ENCODE measurements around the gene IGFBP4.

The IGFBP4 gene

DNA sequence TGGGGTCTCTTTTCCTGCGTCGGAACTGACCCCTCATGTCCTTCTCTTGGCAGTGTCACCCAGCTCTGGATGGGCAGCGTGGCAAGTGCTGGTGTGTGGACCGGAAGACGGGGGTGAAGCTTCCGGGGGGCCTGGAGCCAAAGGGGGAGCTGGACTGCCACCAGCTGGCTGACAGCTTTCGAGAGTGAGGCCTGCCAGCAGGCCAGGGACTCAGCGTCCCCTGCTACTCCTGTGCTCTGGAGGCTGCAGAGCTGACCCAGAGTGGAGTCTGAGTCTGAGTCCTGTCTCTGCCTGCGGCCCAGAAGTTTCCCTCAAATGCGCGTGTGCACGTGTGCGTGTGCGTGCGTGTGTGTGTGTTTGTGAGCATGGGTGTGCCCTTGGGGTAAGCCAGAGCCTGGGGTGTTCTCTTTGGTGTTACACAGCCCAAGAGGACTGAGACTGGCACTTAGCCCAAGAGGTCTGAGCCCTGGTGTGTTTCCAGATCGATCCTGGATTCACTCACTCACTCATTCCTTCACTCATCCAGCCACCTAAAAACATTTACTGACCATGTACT, 13.2 kb downstream of the IGFBP4 start:
- DNase-seq (ENCODE audit: low spot score): no peak

DNA sequence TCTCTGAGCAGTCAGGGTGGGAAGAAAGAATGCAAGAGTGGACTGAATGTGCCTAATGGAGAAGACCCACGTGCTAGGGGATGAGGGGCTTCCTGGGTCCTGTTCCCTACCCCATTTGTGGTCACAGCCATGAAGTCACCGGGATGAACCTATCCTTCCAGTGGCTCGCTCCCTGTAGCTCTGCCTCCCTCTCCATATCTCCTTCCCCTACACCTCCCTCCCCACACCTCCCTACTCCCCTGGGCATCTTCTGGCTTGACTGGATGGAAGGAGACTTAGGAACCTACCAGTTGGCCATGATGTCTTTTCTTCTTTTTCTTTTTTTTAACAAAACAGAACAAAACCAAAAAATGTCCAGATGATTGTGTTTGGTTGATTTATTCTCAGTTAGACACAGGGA, 14.1 kb downstream of the IGFBP4 start:
- no peak for DNase-seq (ENCODE audit: low spot score)

DNA sequence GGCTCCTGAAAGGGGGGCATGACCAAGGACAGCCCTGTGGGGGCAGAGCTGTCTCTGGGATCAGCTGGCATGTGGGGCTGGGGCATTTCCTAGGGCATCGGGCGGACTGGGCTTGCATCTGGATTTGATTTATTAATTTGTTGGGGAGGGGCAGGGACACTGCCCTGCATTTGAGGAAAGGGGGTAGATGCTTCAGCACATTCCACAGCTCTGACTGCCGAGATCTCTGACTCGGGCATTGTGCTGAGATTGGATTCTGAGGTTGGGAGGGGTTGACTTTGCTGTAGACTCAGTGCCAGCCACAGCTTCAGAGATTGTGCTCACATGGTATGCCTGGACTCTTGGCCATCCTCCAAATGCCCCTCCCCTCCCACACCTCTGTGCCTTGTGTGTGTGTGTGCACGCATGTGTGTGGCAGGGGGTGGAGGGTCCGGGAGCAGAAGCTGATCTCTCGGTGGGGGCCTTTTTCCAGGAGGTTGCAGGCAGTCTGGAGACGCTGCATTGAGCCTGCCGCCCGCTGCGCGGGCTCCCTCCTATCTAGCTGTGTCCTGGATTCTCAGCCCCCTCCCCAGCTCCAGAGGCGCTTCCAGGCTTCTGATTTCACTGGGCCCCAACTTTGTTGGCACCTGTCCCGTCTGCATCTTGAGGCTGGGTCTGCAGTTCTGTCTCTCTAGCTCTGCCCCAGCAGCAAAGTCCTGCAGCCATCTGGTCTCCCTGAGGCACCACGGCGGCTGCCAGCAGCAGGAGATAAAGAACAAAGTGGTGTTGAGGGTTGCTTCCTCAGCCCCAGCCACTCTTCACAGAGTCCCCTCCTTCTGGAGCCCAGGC, 14.9 kb downstream of the IGFBP4 start:
- no peak for DNase-seq (ENCODE audit: low spot score)

DNA sequence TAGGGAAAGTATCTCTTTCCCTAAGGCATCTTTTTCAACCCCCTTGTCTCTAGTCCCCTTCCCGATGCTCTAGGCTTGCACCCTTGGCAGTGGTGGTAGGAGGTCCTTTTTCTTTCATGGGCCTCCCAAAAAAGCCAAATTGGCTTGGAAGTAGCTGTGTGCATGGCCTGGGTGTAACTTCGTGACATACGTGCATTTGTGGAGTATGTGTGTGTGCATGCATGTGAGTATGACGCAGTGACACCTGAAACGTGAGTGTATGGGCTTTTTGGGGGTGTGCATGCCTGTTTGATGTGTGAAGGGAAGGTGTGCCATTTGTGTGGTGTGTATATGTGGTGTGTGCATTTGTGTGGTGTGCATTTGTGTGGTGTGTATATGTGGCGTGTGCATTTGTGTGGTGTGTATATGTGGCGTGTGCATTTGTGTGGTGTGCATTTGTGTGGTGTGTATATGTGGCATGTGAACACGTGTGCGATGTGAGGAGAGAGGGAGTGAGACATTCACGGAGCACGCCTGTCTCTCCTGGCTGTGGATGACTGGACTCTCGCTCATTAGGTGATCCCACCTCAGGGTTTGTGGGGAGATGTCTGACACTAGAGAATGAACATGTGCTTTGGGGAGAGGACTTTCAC, 15.7 kb downstream of the IGFBP4 start:
- no peak for DNase-seq (ENCODE audit: low spot score)

DNA sequence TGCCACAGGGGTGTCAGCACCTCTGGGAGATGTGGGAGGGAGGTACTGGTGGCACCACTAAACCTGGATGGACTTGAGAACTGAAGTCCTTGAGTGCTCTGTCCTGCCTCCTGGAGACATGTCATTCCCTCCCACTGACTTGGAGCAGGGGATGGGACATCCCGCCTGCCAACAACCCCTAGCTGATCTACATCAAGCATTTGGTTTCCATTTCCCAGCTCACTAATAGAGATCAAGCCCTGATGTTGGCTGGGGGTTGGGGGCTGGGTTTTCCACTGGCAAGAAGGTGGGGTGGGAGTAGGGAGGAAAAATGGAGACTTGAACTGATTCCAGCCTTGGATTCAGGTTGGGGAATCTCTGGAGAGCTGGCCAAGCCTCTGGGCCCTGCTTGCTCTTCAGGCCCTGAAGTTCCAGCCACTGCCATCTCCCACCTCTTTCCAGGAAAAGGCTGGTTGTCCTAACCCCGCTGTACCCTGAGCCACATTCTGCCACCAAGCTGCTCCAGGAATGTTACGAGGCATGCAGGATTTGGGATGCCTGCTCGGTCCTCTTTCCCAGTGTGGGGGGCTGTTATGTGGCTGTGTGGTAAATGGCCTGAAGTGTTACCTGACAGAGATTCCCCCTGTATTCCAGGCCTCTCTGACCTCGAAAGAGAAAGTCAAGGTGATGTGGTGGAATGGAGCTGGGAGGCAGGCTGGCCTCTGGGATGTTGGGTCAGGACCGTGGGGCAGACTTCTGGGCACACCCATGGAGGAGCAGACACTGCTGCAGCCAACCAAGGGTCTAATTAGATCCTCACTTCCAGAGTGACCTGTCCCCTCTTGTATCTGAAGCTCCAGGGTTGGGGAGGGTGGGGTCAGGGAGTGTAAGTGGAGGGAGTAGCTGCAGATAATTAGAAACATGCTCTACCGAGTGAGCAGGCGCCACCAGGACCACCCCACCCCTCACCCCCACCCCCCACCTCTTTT, 16.7 kb downstream of the IGFBP4 start:
- no peak for DNase-seq (ENCODE audit: low spot score)

DNA sequence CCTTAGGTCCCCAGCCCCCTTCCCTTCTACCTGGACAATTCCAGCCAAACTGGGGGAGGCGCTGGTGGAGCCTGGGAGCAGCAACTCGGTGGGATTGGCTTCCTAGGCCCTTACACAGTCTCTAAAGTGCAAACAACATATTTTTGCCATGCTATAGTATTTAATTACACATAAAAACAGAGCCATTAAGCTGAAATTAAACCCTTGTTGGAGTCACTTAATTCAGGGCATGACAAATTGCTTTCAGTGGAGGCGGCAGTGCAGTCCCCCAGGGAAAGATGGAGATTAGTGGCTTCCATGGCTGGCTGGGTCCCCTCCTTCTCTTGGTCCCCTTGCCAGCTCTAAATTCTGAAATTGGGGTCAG, 17.3 kb downstream of the IGFBP4 start:
- DNase-seq (ENCODE audit: low spot score): no peak

DNA sequence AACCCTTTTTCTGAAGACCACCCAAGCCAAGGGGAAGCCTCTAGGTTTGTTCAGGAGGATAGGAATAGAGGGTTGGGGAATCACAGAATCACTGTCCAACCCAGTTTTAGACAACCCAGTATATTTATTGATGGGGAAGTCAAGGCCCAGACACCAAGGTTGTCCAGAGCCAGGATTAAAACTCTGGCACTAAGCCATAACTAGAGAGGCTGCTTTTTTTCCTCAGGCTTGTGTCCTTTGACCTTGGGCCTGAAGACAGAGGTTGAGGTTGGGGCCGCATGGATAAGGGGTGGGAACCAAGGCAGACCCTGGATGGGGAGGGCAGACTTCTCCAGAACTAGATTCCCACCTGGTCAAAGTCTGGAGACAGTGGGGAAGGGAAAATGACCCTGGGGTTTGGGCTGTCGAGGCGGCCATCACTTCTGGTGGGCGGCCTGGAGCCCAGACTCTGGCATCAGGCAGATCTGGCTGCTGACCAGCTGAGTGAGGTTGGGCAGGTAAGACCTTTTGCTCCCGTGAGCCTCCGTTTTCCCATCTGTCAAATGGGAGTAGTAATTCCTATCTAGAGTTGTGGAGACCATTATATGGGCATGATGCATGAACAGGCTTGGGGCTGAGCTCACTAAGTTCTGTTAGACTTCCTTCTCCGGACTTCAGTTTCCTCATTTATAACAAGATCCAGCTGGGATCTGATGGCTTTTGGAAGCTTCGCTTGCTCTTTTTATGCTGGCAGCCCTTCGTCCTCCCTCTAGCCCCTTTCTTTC, 17.9 kb downstream of the IGFBP4 start:
- DNase-seq (ENCODE audit: low spot score): no peak

DNA sequence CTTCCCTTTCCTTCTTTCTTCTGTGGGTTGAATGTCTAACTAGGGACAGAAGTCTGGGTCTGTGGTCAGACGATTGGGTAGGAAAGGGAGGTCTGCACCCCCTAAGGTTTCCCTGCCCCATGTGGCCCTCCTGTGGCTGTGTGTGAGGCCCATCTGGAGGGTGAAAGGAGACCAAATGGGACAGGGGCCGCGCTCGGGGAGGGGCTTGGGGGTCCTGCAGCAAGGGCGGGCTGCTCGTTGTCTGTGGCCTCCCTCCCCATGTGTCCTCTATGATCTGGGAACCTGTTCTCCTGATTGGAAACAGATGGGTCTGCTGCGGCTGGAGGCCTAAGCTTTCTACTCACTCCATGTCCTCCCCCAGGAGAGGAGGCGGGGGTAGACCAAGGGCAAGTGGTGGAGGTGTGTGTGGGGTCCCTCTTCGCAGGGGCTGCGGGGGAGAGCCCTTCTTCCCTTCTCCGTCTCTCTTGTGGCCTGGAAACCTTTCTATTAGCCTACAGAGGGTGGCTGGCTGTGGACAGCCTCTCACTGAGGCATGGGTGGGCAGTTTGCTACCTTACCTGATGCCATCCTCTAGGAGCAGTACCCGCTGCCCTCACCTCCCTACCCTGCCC, 18.6 kb downstream of the IGFBP4 start:
- DNase-seq (ENCODE audit: low spot score): no peak

DNA sequence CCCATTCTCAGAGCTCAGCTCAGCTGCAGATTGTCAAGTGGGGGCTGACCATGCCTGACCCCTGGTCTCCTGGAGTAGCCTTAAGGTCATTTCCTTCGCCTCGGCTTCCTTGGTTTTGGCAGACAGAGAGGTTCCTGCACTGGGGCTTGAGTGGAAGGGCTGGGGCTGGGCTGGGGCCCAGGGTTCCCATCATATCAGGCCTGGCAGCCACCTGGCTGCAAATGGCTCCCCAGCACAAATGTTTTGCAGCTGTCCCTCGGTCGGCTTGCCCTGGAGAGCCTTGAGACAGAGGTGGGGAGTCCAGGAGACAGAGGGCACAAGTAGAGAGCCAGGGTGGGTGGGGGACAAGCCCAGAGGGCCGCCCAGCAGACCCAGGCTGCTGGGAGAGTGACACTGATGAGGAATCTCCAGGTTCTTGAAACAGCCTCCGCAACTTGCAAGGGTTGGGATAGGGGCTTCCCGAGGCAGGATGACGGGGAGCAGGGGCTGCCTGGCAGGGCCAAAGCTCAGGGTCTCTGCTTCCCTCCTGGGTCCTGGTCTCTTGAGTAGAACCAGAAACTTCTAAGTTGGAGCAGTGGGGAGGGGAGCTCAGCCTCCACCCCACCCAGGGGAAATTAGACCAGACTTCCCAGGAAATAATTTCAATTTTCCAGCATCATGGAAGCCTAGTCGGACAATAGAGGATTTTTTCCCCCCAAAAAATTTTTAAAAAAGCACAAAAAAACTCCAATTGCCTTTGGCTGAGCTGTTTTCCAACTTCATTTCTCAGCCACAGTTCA, 19.3 kb downstream of the IGFBP4 start:
- DNase-seq (ENCODE audit: low spot score): no peak

DNA sequence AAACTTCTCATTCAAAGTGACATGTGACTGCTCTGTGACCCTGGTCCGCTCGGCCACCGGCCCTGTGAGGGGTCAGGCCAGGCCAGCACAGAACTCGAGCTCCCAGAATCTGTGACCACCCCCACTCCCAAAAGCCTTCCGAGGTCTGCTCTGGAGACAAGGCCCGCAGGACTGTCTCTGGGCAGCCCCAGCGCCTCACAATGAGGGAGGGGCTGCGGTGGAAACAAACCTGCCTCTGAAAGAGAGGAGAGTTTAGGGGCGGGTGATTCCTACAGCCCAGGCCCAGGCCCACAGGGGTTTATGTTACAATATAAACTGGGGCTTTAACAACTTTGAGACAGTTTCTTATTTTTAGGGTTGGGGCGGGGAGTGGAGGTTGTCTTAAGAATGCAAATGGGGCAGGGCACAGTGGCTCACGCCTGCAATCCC, 19.9 kb downstream of the IGFBP4 start:
- DNase-seq (ENCODE audit: low spot score): no peak

DNA sequence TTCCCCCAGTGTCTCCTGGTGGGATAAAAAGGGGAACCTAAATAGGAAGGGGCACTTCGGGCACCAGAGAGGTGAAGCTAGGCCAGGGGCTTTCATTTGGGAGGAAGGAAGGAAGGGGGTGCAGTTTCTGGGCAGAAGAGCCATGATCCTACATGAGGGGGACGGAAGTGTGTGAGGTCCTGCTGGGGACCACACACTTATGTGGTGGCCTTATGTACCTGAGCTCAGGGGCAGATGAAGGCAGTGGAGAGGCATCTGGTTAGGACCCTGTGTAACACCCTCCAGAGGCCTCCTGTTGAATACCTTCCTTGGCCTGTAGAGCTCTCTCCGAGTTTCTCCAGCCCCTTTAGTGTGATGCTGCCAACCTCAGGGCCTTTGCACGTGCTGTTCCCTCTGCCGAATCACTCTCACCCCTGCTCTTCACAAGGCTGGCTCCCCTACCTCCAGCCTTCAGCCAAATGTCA, 21.2 kb downstream of the IGFBP4 start:
- DNase-seq (ENCODE audit: low spot score): no peak

DNA sequence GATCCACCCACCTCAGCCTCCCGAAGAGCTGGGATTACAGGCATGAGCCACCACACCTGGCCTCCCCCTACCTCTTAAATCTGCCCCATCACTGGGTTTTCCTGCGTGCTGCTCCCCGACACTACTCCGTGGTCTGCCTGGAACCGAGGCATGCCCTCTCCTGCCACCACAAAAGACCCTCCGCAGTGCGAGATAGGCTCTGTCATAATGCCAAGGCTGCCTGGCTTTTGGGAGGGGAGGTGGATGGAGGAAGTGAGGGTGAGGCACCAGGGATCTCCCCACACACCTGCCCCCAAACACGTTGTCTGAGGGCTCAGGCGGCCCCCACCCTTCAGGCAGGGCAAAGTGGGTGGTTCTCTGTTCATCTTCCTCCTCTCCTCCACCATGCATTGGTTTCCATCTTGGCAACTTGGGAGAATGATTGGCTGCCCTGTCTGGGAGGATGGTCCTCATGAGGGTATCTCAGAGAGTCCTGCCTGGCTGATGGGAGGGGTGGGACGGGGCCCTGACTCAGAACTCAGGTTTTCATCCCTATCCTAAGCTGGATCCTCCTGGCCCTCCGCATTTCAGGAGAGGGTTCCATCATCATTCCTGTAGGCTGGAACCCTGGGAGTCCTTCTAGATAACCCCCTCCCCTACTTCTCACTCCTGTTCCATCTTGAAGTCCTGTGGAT, 23.2 kb downstream of the IGFBP4 start:
- no peak for DNase-seq (ENCODE audit: low spot score)

DNA sequence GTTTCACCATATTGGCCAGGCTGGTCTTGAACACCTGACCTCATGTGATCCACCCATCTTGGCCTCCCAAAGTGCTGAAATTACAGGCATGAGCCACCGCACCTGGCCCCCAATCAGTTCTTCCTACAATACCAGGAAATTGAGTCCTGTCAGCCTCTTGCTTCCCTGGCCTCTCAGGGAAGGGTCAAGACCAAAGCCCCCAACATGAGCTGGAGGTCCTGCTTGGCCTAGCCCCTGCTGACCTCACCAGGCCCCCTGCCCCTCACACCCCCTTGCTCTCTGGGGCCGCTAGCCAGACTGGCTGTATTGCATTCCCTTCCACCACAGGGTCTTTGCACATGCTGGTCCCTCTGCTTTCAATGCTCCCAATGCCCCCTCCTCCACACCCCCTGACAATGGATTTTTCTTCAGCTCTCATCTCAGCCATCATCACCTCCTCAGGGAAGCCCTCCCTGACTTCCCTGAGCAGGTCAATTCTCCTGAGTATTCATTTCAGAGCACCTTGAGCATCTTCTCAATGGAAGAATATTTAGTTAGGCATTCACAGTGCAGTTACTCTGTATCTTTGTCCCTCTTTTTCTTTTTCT, 24.1 kb downstream of the IGFBP4 start:
- no peak for DNase-seq (ENCODE audit: low spot score)

DNA sequence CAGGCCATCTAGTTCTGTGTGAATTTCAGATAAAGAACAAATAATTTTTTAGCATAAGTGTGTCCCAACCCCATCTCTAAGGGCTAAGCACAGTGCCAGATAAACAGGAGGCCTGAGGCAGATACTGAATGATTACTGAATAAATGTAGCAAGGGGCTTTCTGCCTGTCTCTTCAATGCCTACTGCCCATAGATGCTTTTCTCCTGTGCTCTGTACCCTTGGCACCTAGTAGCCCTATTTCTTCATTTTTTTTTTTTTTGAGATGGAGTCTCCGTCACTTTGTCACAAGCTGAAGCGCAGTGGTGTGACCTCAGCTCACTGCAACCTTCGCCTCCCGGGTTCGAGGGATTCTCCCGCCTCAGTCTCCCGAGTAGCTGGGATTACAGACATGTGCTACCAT, 25.3 kb downstream of the IGFBP4 start:
- DNase-seq (ENCODE audit: low spot score): no peak

DNA sequence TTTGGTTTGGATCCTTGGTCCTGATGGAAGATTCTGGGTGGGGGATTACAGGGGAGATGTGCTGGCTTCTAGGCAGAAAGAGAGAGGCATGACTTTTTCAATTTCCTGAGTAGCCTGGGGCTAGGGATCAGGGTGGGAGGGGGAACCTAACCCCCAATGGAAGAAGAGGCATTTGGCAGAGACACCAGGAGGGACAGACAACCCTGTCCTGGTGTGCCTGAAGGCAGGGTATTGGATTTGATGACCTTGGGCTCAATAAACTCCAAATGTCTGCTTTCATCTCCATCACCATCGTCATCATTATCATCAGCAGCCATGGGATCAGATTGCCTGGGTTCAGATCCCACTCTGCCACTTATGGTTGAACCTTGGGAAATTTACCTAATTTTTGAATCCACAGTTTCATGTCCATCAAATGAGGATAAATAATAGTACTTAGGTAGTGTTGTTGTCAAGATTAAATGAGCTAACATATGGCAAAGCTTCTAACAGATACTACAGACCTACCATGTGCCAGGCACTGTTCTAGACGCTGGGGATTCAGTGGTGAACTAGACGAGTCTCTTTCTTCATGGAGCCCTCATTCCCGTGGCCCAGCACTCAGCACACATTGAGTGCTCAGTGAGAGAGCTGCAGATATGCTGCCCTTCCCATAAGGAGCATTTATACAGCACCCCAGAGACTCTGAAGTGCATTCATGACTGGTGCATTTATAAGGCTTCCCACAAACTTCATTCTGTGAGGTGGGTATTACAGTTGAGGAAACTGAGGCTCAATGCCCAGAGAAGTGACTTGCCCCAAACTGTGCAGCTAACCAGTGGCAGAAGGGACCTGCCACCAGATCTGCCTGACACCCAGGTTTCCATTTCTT, 26.8 kb downstream of the IGFBP4 start:
- DNase-seq (ENCODE audit: low spot score): no peak

DNA sequence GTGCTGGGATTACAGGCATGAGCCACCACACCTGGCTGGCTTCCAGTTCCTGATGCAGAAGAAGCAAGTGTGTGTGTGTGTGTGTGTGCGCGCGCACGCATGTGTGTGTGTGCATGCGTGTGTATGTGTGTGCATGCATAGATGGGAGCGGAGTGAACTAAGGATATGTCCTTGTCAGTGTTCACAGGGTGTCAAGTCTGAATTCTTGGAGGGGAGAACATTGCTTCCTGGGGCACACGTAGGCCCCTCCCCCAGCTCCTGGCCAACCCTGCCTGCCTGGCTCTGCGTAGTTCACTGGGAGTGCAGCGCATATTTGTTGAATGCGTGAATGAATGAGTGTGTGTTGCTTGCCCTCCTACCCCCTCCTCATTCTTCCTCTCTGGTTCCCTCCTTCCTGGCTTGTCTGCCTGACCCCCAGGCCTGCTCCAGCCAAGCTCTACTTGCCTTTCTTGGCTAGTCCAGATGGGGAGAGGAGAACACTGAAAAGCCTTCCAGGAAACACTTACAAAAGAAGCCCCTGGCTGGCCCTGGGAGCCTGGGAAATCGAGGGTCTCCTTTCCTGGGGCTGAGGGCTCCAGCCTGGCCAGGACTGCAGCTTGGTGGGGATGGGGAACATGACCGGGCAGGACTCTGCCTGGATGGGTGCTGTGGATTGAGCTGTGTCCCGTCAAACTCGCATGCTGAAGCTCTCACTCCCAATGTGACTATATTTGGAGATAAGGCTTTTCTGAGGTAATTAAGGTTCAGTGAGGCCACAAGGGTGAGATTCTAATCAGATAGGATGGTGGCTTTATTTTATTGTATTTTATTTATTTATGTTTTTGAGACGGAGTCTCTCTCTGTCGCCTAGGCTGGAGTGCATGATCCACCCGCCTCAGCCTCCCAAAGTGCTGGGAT, 27.9 kb downstream of the IGFBP4 start:
- no peak for DNase-seq (ENCODE audit: low spot score)

Data from hematopoietic multipotent progenitor cell treated with erythropoietin and hydrocortisone succinate and interleukin-3 and kit ligand, for 15 days (in vitro differentiated cells).